ENCODE data around the gene GNAO1.

The GNAO1 gene

DNA sequence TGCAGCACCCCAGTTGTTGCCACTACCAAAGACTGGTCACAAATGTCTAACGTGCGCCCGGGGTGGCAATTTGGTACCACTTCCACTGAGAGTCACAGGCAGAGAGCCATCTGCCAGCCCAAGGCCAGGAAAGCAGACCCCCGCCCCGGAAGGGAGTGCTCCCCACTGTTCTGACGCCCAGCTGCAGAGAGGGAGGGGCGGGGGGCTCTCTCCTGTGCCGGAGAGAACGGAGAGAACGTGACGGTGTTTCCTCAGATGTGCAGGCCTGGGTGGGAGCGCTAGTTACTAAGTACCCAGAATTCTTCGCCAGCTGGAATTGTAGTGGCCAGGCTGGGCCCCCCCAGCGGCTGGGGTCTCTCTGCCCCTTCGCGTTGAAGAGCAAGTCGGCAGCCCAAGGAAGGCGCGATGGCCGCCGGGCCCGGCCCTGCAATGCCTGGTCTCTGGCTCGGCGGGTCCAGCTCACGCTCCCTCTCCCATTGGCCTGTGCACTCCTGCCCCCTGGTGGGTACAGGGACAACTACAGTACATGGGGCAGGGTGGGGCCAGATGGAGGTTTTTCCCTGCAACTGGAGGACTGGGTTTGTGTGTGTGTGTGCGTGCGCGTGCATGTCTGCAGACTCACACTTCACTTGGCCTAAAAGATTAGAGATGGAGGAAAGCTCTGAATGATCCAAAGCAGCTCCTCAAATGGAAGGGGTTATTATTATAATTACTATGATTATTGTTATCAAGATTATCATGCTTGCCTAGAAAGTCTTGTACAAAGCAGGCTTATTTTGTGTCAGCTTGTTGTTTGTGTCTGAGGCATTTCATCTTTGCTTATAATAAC lies 126.9 kb downstream of the GNAO1 start:
- no peak for DNase-seq

GRCh38 chr16:56318827-56319140 lies 127.5 kb downstream of the GNAO1 start:
- DNase-seq = no peak

- no peak for DNase-seq
These were observed 128.1 kb downstream of the GNAO1 start for GRCh38 chr16:56319376-56319775.

GRCh38 chr16:56320056-56320455 lies 128.8 kb downstream of the GNAO1 start:
- no peak for DNase-seq

DNA sequence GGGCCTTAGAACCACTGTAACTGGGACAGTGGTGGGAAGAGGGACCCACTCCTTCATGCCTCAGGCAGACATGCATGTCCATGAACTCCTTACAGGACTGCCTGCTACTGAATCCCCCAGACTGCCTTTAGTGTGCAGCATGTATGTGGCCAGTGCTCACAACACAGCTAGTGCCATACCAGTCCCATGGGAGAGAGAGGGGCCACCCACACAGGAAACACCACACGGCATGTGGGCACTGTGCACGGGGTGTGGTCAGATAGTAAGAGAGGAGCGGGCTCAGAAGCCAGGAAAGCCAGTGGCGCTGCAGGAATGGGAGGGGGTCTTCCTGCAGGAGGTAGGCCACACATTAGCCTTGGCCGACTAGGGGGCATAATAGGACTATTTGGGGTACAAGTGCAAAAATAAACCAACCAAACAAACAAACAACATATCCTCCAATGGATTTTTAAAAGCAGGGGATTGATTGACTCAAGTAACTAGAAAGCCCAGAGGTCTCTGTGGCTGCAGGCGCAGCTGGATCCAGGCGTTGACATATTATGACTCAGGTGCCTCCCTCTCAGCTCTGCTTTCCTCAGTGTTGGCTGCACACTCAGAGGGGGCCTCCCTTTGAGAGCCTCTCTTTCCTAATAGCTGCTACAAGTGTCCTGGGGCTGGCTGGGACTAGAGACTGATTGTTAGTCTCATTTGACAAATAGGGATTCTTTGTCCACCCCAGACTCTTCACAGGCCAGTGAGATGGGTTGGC lies 129.7 kb downstream of the GNAO1 start:
- no peak for DNase-seq

GRCh38 chr16:56321571-56321970 lies 130.3 kb downstream of the GNAO1 start:
- no peak for DNase-seq

GRCh38 chr16:56324406-56324805 lies 133.1 kb downstream of the GNAO1 start:
- no peak for DNase-seq

DNA sequence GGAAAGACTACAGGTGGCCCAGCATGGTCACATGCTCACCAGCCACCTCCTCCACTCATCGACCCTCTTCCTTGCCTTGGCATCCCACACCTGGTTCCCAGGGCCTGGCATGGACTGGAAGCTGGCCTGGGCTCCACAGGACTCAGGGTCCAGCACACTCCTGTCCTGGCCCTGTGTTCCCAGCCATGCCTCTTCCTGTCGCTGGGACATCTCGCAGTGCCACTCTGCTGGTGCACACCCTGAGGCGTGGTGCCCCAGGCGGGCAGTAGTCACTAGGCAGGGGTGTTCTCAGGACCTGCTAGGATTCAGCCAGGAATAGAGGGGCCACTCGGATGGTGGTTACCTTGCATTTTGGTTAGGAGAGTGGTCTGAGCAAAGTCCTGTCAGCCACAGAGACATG lies 134.7 kb downstream of the GNAO1 start:
- DNase-seq = no peak

- DNase-seq = no peak
These were observed 136.0 kb downstream of the GNAO1 start for GRCh38 chr16:56327071-56327928.

GRCh38 chr16:56327929-56328258 lies 136.6 kb downstream of the GNAO1 start:
- no peak for DNase-seq

- no peak for DNase-seq
These were observed 137.2 kb downstream of the GNAO1 start for GRCh38 chr16:56328276-56329022.

DNA sequence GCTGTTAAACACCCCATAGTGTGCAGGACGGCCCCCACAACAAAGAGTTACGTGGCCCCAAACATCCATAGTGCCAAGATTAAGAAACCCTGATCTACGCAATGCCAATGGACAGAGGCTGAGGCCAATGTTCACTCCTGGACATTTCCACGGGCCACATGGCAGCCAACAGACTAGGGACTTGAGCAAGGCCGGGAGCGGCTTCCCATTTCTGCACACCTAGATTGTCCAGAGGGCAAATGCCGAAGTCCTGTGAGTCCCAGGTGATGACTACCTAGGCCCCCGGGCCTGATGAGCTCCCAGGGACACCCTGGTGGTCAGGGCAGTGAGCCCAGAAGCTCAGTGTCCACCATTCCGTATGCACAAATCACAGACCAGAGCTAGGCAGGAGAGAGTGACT lies 138.6 kb downstream of the GNAO1 start:
- no peak for DNase-seq

- no peak for DNase-seq
These were observed 139.2 kb downstream of the GNAO1 start for GRCh38 chr16:56330476-56330875.

GRCh38 chr16:56331399-56331798 lies 140.1 kb downstream of the GNAO1 start:
- DNase-seq = no peak

- DNase-seq = no peak
These were observed 140.6 kb downstream of the GNAO1 start for GRCh38 chr16:56331915-56332314.

DNA sequence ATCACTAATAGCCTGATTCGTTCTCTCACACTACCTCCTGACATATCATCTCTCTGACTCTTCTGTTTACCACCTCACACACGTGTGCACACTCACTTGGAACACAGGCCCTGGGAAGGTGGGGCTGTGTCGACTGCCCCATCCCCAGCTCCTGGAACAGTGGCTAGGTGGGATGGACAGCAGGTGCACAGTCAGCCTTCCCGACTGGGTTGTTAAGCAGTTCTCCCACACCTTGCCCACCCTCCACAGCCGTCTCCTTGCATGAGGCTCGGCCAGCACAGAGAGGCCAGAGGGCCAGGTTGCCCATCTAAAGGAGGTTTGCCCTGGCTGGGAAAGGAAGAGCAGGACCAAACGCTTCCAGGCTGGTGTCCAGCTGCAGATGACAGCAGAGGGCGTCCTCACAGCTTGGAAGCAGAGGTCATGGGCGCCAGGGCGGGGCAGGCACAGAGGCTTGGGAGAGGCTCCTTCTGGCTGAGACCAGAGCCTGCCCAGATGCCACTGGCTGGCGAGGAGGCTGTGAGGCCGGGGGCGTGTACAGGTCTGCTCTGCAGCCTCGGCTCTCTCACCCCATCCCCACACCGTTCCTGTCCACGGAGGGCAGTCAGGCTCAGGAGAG lies 141.3 kb downstream of the GNAO1 start:
- no peak for DNase-seq

DNA sequence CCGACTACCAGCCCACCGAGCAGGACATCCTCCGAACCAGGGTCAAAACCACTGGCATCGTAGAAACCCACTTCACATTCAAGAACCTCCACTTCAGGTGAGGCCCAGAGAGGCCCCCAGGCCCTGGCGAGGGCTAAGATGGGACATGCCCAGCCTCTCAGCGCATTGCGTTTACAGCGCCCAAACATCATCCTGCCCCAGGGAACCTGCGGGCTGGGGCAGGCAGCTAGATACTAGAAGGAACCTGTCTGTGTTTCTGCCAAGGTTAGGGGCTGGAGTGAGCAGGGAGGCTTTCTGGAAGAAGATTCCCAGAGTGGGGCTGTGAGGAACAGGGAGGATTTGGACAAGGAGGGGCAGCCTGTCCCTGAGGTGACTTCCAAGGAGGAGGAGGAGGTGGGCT lies 143.5 kb downstream of the GNAO1 start:
- no peak for DNase-seq

GRCh38 chr16:56336071-56336688 lies 144.9 kb downstream of the GNAO1 start:
- no peak for DNase-seq

GRCh38 chr16:56336711-56337110 lies 145.4 kb downstream of the GNAO1 start:
- DNase-seq = no peak

DNA sequence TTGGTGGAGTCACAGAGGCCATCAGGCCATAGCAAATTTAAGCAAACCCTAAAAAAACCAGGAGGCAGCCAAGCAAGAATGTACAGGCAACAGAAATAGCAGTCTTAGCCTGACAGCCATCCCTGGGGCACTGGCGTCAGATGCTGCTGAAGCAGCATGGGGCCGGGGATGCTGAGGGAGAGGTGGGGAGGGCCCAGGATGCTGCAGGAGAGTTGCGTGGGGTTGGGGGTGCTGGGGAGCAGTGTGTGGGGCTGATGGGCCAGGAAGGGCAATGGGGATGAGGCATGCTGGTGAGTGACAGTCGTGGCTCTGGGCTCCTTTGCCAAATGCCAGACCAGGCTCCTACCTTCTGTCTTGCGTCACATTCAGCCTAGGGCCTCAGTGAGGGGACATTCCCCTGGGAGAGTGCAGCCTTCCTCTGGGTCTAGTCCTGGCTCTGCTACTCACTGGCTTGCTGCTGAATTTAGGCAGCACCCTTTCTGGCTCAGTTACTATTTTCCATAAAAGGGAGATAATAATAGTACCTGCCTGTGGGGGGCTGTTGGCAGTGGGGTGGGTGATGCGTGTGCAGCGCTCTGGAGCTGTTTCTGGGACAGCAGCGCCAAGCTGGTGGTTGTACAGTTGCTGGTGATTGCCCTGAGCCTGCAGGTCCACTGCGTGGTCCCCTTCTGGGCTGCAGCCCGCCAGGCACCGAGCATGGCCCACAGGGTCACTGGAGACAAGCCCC lies 146.0 kb downstream of the GNAO1 start:
- DNase-seq = no peak

- DNase-seq = no peak
These were observed 146.6 kb downstream of the GNAO1 start for GRCh38 chr16:56337858-56338325.
